GM18505 (cell line): ENCODE results near the gene SMIM36.
"Not testable (repeated sequence)": the region's sequence is repeated elsewhere in the genome, so short reads cannot be mapped to it uniquely, and the experiment has no call there.

Source experiments
- ATAC-seq: cut with Tn5 transposase; IDR thresholded peaks from one replicate; pipeline ENCODE4 v1.9.1; 2021; ENCODE audit not compliant: unreplicated experiment
- POLR2A ChIP-seq: IDR thresholded peaks from 4 replicates; pipeline ENCODE4 v1.6.1; 2011; ENCODE audit warnings: borderline replicate concordance; ENCODE audit not compliant: insufficient read depth, insufficient read length; ENCODE audit errors: extremely low read depth

Gene SMIM36

GRCh38 chr17:55432358-55433028 lies 78.8 kb downstream of the SMIM36 start:
- TF ChIP-seq POLR2A, result no peak
- no peak for ATAC-seq

GRCh38 chr17:55431914-55432313 lies 79.3 kb downstream of the SMIM36 start:
- not testable (repeated sequence) for ATAC-seq

DNA sequence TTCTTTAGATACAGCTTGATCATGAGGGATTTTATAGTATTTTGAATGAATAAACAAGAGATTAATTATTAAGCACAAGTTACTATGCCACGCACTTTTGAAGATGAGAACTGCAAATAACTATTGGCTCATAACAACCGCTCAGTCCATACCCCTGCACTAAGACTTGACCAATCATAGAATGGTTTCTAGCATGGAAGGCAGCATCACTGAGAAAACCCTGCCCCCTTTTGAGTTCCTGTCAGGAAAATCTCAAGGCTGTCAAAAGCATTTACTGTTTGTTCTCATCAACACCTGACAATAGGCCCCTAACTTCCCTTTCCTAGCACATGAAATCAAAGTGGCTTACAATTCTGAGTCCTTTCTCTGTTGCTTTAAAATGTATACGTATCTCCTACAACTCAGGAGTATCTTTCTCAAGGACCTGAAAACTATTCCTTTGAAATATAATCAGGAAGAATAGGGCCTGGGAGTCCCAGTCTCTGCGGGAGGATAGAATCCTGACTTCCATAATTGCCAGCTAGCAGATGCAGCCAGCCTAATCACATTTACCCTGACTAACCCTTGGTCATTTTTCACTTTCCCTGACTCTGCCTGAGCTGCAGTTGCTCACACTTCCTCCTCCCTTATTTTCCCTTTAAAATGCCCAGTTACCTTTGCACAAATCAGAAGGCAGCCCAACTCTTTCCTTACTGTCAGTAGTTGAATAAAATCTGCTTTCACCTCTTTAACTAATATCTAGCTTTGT lies 80.5 kb downstream of the SMIM36 start:
- TF ChIP-seq POLR2A, result no peak
- ATAC-seq, result no peak

GRCh38 chr17:55427587-55427882 lies 83.7 kb downstream of the SMIM36 start:
- TF ChIP-seq POLR2A, result no peak
- no peak for ATAC-seq

DNA sequence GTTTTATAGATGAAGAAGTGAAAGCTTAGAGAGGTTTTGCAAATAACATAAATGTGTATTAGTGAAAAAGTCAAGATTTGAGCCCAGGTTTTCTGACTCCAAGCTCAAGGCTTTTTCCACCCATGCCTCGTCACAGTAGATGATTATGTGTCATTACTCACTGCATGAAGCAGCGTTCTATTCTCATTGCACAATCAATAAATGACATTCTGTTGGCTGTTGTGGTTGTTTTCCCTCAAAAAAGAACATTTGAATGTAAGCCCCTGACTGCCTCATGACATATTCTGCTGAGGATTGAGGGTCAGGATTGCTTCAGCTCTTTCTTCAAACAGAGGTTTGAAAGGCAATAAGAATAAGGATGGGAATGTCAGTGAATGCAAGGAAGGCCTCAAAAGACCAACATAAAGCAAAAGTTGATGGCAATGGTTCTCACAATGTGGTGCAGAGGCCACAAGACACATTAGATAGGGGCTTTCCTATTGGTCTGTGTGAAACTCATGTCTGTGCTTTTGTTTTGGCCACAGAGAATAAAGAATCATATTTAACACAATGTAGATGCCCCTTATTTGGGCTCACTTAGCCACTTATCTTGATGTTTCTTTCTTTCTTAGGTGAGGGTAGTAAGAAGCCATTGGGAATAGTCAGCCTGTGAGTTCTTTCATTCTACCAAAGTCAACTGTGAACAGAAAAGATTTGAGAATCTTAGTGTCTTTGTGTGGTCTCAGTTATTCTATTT lies 84.2 kb downstream of the SMIM36 start:
- no peak for TF ChIP-seq POLR2A
- no peak for ATAC-seq

GRCh38 chr17:55424893-55425540 lies 86.2 kb downstream of the SMIM36 start:
- TF ChIP-seq POLR2A, result no peak
- no peak for ATAC-seq

DNA sequence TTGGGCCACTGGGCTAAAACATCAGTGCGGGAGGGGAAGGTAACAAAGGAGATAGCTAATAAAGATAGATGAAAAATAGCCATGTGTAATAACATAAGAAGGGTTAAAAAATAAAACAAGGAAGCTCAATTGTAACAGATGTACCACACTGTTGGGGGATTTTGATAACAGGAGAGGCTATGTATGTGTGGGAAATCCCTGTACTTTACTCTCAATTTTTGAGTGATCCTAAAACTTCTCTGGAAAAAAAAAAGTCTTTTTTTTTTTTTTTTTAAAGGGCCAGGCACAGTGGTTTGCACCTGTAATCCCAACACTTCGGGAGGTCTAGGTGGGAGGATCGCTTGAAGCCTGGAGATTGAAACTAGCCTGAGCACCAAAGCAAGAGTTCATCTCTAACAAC lies 87.7 kb downstream of the SMIM36 start:
- TF ChIP-seq POLR2A, result no peak
- ATAC-seq, result no peak

DNA sequence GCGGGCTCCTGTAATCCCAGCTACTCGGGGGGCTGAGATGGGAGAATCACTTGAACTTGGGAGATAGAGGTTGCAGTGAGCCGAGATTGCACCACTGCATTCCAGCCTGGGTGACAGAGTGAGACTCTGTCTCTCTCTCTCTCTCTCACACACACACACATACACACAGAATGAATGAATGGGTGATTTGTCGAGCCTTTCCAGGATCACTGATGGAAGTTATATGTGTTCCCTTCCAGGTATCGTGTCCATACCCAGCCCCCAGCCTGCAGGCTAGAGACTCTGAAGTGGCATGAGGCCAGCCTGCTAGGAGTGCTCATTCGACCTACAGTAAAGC lies 88.5 kb downstream of the SMIM36 start:
- ATAC-seq, result not testable (repeated sequence)

DNA sequence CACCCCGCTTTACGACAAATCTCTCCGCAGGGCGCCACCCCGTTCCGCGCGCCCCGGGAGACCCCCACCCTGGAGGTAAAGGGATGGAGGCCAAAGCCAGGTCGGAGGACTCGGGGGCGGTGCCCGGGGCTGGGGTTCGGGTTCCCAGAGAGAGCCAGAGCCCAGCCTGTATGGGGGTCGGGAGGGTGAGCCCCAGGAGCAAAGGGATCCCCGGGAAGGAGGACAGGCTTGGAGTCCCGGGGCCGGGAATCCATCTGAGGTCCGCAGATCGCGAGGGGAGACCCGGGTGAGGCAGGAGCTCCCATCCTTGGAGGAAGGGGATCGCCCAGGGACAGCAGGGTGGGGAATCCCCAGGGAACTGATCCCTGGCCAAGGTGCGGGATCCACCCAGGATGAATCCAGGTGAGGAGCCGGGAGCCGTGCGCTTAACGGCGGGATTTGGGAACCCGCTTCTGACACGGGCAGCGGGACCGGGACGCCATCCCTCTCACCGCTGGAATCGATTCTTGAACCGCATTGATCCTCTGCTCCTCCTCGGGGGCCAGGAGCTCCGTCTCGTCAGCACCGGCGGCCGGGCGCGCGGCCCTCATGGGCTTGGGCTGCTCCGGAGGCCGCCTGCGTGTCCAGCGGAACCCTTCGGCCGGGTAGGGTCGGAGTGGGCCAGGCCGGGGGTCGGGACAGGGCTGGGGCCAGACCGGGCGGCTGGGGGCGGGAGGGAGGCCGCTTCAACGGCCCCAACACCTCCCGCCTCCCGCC lies 89.9 kb downstream of the SMIM36 start, which contains the start of gene MMD:
TSS of gene MMD (minus strand) at position 657 of the 756 bp plus-strand sequence. CDS start at position 517, 140 bp downstream.
- peak; percentile 46 for TF ChIP-seq POLR2A
- peak; percentile 2 for ATAC-seq

DNA sequence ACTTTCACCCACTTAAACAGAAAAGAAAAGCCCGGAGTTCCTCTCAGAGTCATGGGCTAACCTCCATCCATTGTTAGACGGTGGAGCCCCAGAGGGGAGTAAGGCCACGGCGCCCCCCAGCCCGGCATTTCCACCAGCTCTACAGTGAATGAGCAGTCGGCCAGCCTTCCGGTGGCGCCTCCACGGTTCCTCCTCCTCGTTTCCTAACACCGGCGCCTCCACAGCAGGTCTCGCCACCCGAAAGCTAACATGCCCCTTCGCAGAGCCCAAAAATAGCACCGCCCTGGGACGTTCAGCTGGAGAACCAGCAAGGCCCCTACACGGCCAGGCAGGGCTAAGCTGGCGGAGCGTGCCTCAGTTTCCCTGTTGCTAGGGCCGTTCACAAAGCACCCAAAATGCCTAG lies 90.5 kb downstream of the SMIM36 start:
- TF ChIP-seq POLR2A, result no peak
- no peak for ATAC-seq

DNA sequence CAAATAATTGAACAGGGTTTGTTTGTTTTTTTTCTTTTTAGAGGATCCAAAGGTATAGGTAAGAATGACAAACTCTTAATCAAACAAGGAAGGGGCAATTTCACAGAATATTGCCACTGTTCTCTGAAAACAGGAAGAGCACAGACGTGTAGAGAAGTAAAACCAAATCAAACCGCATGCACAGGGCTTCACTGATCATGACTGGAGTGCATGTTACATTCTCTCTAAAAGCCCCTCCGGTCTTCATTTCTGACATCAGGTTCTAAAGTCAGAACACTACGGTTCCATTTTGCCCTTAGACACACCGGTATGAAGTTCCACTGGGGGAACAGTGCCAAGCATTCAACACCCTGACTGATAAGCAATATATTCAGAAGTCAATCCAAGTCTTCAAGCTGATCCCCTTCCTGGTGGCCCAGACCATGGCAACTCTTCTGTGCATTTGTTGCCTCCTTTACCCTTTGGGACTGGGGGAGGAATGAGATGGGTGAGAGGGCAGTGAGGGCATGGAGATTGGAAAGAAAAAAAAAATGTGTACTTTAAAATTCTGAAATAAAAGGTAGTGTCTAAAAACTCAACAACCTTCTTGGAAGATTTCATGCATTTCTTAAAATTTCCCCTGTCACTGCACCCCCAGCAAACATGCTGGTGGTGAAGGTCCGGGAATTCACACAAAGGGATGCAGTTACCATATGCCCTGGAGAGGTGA lies 91.0 kb downstream of the SMIM36 start:
- TF ChIP-seq POLR2A, result peak; percentile 29
- ATAC-seq, result peak; percentile 32

DNA sequence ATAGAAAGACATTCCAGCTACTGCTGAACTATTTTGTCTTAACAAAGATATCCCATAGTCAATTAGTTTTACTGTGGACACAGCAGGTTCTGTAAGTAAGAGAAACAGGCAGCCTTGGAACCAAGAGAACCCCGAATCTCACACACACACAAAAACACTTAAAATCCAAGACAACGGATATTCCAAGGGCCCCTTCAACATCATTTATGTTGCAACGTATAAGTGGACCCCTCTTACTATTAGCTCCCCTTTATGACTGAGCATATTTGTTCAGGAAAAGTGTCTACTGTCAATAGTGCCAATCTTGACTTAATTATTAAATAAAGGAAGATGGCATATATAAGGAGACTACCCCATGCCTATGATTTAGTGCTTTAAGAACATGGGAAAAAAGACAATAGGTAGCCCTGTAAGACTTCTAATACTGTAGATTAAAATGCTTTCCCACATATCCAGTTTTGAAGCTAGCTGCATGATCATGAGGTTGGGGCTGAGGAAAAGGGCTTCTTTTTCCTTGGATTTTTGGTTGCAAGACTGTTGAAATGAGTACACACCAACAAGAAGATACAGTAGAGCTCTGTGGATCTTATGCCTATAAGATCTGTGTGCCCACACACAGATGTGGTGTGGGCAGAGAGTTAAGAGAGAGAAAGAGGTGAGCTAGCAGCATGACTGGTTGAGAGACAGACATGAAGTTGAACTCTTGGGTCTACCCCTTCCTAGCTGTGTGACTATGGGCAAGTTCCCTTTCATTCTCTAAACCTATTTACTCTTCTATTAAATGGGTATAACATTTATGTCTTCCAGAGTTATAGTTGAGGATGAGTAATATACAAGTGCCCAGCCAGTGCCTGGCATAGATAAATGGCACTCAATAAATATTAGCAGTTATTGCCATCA lies 92.6 kb downstream of the SMIM36 start:
- no peak for TF ChIP-seq POLR2A
- no peak for ATAC-seq
